ENCODE measurements around the gene HSPB6.
A peak's percentile ranks its signal among the peaks of the same experiment; 100 is the strongest.

HSPB6 gene

DNA sequence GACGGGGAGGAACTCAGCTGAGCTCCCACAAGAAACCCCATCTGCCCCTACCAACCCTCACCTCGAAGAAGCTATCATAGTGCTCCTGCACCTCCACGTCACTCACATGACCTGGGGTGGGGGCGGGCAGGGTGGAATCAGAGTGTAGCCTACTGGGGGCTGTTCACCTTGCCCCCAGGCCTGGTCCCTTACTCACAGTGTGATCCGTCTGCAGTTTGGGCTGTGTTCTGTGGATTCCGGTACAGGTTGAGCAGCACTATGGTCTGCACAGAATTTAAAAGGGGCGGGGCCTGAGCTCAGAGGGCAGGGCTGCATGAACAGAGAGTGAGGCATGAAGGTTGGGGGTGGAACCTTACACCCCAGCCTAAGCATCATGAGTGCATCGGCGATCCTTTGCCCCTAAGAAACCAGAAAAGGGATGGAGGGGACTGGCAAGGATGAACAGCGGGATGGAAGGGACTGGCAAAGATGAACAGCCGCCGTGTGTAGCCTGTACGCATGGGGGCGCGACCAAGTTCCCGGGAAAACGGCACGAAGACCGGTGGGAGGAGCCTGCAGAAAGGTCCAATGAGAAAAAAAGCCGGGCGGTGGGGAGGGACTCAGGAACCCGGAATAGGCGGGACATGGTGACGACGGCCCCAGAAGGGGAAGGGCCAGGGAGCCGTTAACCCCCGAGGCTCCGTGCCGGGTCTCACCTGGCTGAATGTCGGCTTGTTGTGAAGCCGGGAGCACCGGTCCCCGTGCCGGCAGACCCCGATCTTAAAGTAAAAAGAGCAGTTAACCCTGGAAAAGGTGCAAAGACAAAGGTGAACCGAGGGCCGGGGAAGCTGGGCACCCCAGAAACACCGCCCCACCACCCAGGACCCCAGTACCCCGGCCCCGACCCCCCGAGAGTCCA lies 12.2 kb downstream of the HSPB6 start:
- DNase-seq, result peak; percentile 100

DNA sequence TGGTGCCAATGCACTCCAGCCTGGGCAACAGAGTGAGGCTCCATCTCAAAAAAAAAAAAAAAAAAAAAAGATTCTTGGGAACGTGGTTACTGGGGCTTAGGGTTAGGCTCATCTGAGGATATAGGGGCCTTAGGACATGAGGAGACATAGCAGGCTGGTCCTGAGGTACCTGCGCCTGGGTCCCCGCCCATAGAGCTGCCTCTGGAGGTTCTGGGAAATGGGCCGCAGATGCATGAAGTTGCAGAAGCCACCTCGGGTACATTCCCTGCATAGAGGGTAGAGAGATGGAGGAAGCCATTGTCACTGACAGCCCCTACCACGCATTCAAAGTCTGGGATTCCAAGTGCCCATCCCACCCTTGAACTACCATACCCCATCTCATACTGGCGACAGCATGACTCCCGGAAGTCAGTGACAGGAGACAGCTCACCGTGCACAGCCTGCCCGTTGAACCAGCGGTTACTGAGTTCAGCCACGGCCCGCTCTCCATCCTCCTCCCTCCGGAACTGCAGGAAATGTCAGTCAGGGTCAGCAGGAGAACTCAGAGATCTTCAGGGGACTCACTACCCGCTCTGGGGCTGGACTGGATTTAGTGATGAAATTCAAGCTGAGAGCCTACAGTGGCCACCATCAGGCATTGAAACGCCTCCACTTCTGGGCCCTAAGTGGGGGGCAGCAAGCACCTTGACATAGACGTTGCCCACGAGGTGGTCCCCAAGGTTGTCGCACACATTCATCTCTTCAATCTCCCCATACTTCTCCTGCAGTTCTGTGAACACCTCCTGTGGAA lies 13.0 kb downstream of the HSPB6 start:
- DNase-seq, result no peak

DNA sequence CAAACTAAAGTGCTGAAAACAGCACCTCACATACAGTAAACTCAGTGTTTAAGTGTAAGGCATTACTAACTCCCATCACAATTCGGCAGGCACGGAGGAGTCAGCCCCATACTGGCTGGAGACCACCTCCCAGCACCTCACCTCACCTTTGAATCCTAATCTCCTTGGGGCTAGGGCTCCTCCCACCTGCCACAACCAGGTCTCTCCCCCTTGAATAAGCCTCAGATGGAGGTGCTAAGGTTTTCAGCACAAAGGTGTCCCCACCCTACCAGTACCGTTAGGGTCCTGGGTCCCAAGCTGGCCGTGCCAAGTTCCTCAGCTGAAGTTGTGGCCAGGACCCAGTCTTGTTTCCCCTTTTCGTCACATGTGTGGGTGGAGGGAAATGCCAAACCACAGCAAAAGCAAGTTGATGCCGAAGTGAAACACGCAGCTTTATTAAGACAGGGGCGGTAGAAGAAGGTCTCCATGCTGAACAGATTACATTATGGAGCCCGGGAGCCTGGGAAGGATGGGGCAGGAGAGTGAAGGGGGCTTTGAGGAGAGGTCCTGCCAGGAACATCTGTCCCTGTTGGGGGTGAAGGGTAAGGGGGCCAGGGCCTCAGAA lies 14.6 kb downstream of the HSPB6 start, which contains the start of gene IGFLR1:
Gene IGFLR1, minus strand, starts transcription at position 332 of the 604 bp plus-strand sequence. CDS start 1,272 bp downstream, outside the sequence.
- DNase-seq, result no peak

DNA sequence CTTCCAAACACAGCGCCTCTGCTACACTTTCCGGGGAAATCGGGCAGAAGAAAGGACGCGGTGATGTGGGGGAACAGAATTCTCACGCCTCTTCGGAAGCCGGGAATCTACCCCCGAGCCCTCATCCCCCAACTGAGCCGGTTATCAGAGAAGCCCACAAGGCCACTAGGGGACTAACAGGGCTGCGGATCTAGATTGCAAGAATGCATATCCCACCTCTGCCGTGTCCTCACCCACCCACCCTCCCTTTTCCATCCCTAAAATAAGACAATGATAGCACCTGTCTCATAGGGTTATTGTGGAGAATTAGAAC lies 15.7 kb downstream of the HSPB6 start:
- no peak for DNase-seq

DNA sequence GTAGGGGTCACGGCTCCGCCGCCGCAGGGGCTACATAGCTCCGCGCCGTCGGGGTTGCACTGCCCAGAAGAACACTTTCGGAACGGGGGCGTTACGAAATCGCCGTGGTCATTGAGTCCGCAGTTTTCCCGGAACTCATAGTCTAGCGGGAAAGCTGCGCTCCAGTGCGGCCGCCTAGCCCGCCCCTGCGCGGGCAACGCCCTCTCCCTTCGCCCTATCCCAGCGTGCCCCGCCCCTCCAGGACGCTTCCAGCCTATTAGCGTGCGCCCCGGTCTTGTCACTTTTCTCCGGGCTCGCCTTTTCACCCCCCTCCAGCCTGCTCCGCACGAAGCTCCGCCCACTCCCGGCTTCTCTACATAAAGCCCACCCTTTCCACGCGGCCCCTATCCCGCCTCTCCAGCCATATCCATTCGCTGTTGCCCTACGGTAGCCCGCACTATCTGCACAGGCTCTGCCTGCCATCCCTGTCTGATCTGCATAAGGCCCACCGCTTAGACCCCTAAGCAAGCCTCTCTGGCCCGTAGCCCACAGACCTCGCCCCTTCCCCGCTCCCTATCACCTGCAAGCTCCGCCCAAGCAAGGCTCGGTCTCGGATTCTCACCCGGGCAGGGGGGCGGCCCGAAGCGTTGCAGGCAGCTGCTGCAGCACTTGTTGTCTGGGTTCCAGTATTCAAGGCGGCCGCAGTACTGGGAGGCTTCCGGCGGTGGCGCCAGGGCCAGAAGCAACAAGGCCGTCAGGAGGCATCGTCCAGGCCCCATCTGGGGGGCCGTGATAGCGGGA lies 16.2 kb downstream of the HSPB6 start:
- peak; percentile 100 for DNase-seq

DNA sequence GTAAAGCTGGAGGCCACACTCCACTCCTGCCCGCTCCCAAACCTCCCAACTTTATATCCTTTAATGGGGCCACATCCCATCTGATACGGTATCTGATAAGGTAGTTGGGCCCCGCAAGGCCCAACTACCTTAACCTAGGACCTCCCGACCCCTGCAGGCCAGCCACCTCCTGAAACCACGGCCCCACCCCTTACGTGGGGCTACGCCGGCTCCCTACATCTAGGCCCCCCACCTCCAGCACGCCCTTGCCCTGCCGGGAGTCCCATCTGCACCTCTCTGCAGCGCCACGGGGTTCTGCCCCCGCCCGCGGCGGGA lies 16.8 kb downstream of the HSPB6 start:
- DNase-seq, result no peak

DNA sequence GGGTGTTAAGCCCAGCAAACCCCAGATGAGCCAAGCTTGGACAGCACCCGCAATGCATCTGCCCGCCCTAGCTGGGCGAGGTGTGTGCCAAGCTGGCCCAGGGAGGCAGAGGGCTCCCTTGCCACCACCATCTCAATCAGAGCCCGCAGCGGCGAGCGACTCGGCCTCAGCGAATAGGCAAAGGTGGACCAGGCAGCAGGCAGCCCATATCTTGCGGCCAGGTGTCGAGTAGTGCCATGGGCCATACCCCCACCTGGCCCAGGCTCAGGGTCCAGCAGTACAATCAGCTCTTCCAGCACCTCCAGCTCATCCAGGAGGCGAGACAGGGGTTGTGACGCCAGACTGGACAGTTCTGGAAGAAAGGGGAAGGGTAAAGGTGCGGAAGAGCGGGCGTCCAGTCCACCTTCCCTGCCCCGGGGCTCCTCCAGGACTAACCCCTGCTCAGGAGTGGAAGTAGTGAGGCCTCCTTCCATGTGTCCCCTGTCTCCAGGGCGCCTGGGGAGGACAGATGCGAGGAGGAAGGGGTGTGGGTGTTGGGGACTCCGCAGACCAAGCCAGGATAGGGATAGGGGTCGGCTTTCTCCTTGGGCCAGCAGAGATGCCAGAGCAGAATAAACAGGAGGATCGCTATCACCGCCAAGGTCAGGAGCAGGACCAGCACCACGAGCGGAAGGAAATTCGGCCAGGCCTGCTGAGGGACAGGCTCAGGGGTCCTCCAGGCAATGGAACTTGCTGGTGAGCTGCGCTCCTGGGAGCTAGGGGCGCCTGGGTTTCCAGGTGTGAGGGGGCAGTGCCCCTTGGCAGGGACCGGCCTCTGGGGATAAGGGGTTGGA lies 17.3 kb downstream of the HSPB6 start:
- DNase-seq, result peak; percentile 47

DNA sequence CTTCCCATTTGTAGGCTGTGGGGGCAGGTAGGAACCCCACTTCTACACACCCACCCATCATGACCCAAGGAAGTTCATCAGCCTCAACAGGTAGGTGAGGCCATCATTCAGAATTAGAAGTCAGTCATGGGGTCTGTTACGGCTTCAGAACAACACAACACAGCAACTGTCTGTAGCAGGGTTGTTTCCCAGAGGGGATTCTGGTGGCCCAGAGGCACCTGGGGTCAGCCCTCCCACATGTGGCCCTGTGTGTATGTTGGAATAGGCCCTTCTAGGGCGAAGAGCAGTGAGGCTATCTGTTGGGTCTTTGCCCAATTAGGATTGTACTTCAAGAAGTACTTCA lies 18.0 kb downstream of the HSPB6 start:
- no peak for DNase-seq

DNA sequence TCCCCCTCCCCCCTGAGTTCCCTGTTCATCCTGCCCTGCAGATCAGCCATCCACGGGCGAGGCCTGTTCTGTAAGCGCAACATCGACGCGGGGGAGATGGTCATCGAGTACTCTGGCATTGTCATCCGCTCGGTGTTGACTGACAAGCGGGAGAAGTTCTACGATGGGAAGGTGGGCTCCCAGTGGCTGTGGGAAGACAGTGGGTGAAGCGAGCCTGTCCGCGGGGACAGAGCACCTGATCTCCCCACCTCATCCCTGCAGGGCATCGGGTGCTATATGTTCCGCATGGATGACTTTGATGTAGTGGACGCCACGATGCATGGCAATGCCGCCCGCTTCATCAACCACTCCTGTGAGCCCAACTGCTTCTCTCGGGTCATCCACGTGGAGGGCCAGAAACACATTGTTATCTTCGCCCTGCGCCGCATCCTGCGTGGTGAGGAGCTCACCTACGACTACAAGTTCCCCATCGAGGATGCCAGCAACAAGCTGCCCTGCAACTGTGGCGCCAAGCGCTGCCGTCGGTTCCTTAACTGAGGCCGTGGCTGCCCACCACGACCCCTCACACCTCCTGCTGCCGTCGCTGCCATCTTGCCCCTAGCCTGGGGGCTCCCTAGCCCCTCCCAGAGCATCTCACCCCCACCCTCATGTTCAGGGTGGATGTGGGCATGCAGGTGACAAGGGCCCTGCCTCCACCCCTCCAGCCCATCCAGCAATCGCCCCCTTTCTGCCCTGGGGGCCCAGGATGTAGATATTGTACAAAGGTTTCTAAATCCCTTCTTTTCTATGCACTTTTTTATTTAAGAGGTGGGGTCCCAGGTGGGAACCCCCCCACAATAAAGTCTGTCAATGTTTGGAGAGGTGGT lies 18.6 kb downstream of the HSPB6 start:
- DNase-seq, result no peak

DNA sequence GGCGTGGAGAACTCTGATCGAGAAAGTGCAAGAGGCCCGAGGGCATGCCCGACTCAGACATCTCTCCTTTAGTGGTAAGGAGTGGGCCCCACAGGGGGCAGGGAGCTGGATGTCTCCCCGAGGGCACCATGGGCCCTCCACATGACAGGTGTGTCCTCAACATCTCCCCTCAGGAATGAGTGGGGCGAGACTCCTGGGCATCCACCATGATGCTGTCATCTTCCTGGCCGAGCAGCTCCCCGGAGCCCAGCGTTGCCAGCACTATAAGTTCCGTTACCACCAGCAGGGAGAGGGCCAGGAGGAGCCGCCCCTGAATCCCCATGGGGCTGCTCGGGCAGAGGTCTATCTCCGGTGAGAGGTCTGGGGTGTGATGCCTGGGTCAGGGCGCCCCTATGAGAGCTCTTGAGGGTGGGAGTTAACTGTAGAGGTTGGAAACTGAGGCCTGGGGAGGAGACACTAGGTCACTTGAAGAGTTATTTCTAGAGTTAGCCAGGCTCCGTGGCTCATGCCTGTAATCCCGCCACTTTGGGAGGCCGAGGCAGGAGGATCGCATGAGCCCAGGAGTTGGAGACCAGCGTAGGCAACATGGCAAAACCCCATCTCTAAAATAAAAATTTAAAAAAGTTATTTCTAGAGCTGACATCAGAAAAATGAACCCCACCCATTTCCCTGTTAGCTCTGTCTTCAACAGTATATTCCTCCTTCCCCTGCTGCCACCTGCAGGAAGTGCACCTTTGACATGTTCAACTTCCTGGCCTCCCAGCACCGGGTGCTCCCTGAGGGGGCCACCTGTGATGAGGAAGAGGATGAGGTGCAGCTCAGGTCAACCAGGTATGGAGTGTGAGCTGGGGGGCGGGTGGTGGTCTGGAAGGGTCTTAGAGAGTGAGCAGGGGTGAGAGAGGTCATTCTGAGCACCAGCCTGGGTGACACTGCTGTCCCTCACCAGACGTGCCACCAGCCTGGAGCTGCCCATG lies 19.6 kb downstream of the HSPB6 start:
- DNase-seq, result peak; percentile 61

DNA sequence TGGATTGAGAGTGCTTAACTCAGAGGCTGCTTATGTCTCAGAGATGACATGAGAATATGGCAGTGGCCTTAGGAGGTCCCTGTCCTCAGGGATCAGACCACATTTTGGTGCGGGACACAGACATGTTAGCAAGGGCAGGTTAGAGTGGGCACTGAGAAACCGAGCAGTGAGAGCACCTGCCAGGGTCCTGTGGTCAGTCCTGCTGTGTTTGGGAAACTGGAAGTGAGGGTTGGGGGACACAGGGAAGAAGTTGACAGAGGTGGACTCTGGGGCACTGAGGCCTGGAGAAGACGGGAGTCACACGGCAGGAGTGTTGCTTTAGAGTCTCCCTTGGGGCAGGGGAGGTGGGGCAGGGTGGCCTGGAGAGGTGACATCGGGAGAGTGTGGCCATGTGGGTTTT lies 21.9 kb downstream of the HSPB6 start:
- no peak for DNase-seq

DNA sequence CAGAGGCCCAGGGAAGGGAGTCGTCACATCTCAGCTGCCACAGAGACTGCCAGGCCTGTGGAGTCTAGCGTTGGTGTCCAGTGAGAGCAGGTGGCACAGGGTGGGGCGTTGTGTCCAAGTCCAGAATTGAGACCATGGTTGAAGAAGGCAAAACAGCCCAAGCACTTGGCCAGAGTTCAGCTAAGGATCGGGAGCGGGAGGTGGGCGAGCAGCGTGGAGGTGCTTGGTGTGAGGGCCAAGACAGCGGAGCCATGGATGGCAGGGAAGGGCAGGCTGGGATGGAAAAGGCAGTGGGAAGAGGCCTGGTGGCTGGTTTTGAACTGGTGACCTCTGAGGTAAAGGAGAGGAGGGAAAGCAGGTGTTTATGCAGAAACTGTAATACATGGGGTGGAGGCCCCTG lies 22.6 kb downstream of the HSPB6 start:
- DNase-seq, result no peak

DNA sequence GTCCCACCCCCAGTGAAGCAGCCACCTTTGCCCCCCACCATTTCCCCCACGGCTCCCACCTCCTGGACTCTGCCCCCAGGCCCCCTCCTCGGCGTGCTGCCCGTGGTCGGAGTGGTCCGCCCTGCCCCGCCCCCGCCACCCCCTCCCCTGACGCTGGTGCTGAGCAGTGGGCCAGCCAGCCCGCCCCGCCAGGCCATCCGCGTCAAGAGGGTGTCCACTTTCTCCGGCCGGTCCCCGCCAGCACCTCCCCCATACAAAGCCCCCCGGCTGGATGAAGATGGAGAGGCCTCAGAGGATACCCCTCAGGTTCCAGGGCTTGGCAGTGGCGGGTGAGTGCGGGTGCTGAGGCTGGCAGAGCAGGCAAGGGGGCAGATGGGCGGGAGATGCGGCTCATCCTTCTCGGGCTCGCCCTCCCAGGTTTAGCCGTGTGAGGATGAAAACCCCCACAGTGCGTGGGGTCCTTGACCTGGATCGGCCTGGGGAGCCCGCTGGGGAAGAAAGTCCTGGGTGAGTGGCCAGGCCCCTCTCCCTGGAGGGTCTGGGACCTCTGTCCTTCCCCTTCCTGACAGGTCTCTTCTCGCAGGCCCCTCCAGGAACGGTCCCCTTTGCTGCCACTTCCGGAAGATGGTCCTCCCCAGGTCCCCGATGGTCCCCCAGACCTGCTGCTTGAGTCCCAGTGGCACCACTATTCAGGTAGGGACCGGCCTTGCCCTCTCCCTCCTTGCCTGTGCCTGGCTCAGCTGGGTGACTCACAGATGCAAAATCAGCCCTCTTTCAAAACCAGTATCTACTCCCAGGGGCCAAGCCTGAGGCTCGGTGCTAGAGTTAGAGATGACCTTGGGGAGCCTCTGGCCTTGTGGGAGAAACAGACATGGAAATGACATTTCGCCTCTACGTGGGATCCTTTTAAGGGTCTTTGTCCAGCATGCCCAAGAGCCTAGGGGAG lies 23.4 kb downstream of the HSPB6 start:
- no peak for DNase-seq

DNA sequence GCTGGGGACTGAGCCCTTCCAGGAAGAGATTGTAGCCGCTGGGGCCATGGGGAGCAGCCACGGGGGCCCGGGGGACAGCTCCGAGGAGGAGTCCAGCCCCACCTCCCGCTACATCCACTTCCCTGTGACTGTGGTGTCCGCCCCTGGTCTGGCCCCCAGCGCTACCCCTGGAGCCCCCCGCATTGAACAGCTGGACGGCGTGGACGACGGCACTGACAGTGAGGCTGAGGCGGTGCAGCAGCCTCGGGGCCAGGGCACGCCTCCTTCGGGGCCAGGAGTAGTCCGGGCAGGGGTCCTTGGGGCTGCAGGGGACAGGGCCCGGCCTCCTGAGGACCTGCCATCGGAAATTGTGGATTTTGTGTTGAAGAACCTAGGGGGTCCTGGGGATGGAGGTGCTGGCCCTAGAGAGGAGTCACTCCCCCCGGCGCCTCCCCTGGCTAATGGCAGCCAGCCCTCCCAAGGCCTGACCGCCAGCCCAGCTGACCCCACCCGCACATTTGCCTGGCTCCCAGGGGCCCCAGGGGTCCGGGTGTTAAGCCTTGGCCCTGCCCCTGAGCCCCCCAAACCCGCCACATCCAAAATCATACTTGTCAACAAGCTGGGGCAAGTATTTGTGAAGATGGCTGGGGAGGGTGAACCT lies 24.2 kb downstream of the HSPB6 start:
- no peak for DNase-seq

DNA sequence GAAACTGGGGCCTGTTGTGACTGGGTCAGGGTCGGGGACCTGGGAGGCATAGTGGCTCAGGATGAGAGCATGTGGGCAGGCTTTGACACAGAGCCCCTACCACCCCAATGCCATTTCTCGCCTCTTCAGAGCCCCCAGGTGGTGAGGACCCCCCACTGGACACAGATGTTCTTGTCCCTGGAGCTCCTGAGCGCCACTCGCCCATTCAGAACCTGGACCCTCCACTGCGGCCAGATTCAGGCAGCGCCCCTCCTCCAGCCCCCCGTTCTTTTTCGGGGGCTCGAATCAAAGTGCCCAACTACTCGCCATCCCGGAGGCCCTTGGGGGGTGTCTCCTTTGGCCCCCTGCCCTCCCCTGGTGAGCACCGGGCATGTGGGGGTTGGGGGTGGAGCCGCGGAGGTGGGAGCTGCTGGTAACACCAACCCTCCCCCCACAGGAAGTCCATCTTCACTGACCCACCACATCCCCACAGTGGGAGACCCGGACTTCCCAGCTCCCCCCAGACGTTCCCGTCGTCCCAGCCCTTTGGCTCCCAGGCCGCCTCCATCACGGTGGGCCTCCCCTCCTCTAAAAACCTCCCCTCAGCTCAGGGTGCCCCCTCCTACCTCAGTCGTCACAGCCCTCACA lies 24.9 kb downstream of the HSPB6 start:
- DNase-seq, result no peak

DNA sequence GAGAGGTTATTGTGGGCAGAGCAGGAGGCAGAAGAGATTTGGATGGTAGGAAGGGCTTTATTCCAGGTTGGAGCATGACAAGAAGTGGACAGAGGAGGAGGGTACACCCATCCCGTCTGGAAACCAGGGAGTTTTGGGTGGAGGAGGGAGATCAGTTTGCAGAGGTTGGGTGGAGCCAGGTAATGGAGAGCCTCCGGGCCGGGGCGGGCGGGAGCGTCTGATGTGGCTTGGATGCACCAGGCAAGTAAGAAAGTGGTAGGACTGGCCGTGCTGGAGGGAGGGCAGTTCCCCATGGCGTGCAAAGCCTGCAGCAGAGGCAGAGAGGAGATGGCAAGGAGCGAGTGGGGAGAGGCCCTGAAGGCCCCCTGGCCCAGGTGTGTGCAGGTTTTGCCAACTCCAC lies 25.5 kb downstream of the HSPB6 start:
- no peak for DNase-seq

DNA sequence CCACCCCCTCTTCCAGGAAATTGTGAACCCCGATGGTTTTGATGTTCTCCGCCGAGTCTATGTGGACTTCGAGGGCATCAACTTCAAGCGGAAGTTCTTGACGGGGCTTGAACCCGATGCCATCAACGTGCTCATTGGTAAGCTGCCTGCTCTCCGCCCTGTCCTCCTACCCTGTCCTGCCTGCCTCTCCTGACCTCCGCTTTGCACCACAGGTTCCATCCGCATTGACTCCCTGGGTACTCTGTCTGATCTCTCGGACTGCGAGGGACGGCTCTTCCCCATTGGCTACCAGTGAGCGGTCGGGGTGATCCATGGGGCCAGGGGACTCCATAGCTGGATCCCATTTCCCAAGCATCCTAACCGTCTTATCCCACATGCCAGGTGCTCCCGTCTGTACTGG lies 26.5 kb downstream of the HSPB6 start:
- DNase-seq, result no peak

DNA sequence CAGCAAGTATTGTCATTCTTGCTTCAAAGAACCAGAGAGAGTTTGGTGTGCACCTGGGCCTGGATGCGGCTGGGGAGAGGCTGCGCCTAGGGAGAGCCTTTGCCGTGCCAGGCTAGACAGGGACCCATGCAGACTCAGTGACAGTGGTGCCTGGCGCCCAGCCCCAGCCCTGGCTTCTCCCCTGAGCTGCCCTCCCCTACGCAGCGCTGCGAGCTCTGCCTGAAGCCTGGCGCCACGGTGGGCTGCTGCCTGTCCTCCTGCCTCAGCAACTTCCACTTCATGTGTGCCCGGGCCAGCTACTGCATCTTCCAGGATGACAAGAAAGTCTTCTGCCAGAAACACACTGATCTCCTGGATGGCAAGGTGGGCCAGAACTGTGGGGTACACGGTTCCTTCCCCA lies 27.1 kb downstream of the HSPB6 start:
- DNase-seq, result no peak
